GM12872 (cell line): Measurements from ENCODE around the gene CASTOR1.

ENCODE experiments used
- TF ChIP-seq, protein P1 (sequence below): IDR thresholded peaks from 3 replicates; pipeline ENCODE4 v1.5.1; 2011; ENCODE audit warnings: low read depth, mild to moderate bottlenecking, low read length, moderate library complexity; ENCODE audit not compliant: insufficient read depth

CASTOR1 gene

DNA sequence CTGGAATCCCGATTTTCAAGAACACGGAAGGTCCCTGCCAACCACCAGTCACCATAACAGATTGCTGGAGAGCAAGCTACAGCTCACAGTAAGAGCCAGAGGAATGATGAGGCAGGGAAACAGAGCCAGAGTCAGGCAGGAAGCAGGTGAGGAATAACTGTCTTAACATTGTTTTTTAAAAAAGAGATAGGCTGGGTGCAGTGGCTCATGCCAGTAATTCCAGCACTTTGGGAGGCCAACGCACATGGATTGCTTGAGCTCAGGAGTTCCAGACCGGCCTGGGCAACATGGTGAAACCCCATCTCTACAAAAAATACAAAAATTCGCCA is 13.5 kb upstream of the CASTOR1 start:
- TF ChIP-seq, protein P1, sequence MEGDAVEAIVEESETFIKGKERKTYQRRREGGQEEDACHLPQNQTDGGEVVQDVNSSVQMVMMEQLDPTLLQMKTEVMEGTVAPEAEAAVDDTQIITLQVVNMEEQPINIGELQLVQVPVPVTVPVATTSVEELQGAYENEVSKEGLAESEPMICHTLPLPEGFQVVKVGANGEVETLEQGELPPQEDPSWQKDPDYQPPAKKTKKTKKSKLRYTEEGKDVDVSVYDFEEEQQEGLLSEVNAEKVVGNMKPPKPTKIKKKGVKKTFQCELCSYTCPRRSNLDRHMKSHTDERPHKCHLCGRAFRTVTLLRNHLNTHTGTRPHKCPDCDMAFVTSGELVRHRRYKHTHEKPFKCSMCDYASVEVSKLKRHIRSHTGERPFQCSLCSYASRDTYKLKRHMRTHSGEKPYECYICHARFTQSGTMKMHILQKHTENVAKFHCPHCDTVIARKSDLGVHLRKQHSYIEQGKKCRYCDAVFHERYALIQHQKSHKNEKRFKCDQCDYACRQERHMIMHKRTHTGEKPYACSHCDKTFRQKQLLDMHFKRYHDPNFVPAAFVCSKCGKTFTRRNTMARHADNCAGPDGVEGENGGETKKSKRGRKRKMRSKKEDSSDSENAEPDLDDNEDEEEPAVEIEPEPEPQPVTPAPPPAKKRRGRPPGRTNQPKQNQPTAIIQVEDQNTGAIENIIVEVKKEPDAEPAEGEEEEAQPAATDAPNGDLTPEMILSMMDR = no peak

DNA sequence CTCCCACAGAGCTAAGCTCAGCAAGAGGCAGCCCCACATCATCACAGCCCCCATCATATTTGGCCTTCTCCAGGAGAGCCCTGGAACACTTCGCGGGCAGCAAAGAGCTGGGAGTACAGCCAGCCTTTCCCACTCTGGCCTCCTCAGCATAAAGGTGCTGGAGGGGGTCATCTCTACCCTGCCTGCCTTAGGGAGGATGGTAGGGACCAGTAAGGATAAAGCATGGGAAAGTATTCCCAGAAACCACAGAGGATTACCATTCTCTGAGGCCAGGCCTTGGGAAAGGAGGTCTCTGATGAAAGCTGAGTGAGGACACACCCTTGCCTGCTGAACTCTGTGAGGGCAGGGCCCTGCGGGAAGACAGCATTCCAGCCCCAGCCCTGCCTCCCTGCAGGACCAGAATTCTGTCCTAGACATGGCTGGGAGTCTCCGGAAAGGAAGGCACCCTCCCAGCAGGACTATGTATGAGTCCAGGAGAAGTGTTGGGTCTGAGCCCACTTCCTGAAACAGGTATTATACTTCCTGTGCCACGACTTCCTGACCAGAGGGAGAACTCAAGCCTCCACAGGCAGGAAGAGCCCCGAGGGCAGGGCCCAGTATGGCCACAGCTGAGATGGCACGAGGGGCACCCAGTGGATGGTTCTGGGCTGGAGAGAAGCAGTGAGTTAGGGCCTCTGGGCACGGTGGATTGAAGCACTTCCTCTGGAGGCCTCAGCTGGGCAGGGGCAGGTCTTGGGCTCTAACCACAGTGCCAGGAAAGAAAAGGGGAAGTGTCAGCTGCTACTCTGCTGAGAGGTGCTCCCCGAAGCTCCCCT is 12.9 kb upstream of the CASTOR1 start:
- TF ChIP-seq, protein P1 = no peak

DNA sequence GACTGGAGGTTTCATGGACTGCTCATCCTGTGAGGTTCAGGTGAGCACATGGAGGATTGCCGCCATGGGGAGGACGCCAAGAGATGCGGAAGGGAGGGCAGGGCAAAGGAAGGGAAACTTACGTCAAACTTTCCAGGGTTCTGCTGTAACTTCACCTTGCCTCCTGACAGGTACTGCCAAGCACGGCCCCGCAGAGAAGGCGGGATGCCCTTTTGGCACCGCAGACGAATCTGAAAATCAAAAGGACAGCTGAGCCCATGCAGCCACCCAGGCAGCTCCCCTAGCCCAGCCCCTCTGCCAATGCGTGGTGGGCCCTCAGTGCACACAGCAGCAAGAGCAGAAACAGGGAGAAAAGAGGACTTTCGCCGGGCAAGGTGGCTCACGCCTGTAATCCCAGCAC is 10.0 kb upstream of the CASTOR1 start:
- TF ChIP-seq, protein P1 = no peak

DNA sequence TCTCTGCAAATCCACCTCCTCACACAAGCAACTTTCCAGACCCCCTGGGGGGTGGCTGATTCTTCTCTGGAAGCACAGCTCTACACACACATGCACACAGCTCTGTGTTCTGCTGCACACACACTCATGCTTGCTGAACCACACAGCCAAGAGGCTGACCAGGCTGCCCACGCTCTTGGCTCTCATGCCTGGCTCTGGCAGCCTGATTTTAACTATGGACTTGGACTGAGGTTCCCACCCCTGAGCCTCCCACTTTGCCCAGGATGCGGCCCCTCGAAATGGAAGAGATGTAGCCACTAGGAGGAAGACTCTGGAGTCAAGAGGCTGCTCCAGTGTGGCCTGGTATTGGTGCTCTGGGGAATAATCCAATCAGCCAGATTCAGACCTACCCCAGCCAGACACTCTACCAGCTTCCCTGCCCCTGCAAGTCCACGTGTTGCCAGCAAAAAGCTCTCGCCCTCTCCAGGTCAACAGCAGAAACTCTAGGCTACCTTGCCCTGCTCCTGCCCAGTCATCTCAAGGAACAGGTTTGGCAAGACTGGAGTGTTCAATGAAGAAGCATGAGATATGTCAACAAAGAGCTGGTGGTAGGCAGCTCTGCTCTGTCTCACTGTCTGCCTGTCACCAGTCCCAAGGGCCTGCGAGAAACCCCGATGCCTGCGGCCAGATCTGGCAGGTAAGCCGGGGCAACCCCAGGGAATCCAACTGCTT is 8.8 kb upstream of the CASTOR1 start:
- TF ChIP-seq, protein P1 = no peak

DNA sequence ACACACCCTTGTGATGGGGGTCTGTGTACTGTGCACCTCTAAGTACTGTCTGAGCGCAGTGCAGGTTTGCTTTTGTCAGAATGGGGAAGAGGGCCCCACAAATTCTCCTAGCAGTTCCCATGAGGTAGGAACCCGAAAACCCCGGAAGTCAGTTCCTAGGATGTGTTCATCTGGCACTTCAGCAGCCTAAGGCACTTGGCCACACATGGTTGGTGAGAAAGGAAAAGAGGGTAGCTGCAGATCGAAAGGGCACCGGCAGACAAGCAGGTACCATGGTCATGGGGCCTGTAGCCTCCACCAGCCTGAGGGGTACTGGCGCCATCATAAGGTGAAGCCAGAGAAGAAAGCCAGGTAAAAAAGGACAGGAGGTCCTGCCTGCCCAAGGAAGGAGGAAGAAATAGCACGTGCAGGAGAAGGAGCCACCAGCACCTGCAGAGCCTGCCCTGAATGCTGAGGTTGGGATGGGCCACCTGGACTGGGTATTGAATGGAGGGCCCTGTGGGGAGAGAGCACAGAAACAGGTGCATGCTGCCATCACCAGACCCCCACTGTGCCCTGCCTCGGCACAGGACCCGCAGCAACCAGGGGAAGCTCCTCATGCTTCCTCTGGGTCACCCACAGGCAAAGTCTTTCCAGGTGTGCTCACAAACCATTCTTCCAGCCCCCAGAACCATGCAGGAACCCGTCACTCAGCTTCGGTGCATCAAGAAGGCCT is 8.1 kb upstream of the CASTOR1 start:
- TF ChIP-seq, protein P1 = no peak

DNA sequence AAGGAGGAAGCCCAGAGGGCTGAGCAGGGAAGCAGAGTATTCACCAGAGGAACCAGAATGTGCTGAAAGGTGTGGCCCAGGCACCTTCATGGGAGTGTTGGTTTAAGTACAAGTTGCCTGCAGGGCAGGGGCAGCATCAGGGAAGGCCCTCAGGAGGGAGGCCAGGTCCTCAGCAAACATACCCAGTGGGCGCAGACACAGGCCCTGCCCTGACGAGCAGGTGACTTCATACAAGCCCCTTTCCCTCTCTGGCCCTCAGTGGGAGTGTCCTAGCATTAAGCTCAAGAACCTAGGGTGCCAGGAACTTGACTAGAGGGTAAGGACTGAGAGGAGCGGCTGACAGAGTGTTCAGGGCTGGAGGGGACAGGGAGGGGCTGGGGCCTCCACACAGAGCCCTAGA is 7.5 kb upstream of the CASTOR1 start:
- TF ChIP-seq, protein P1 = no peak

DNA sequence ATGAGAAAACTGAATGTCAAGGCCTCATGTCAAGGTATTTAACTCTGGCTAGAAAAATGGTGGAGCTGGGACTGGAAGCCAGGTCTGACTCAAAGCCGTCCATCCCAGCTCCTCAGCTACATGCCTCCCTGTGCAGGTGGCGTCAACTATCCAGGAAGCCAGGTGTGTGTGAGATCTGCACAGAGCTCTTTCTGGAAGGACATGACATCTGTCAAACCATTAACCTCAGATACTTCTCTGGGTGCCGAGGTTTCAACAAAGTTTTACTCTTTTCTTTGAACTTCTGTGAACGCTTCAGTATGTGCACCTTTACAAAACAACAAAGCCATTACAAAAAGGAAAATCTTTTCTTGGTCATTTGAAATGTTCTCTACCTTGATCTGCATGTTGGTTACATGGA is 7.0 kb upstream of the CASTOR1 start:
- TF ChIP-seq, protein P1 = no peak
